HG02678 (cell line): ENCODE results near the gene NAALADL2.
"Not testable (repeated sequence)": the region's sequence is repeated elsewhere in the genome, so short reads cannot be mapped to it uniquely, and the experiment has no call there.

Experiments used
- ATAC-seq: cut with Tn5 transposase; IDR thresholded peaks from one replicate; pipeline ENCODE4 v1.9.1; 2021; ENCODE audit warnings: mild to moderate bottlenecking, moderate library complexity; ENCODE audit not compliant: unreplicated experiment

NAALADL2 gene

GRCh38 chr3:175805825-175806224 is 946.7 kb downstream of the NAALADL2 start:
- no peak for ATAC-seq

- no peak for ATAC-seq
These were observed 948.0 kb downstream of the NAALADL2 start for GRCh38 chr3:175807175-175807574.

GRCh38 chr3:175818811-175819464 is 959.8 kb downstream of the NAALADL2 start:
- no peak for ATAC-seq

GRCh38 chr3:175822766-175823491 is 963.8 kb downstream of the NAALADL2 start:
- not testable (repeated sequence) for ATAC-seq

GRCh38 chr3:175825016-175825580 is 966.0 kb downstream of the NAALADL2 start:
- ATAC-seq: not testable (repeated sequence)

GRCh38 chr3:175826759-175827158 is 967.6 kb downstream of the NAALADL2 start:
- no peak for ATAC-seq

- ATAC-seq: not testable (repeated sequence)
These were observed 970.7 kb downstream of the NAALADL2 start for GRCh38 chr3:175829809-175830208.

GRCh38 chr3:175835763-175836162 is 976.6 kb downstream of the NAALADL2 start:
- ATAC-seq: not testable (repeated sequence)

GRCh38 chr3:175836617-175837016 is 977.5 kb downstream of the NAALADL2 start:
- ATAC-seq: no peak

GRCh38 chr3:175837962-175838361 is 978.8 kb downstream of the NAALADL2 start:
- ATAC-seq: no peak

- ATAC-seq: no peak
These were observed 980.4 kb downstream of the NAALADL2 start for GRCh38 chr3:175839366-175840005.

GRCh38 chr3:175851541-175851940 is 992.4 kb downstream of the NAALADL2 start:
- no peak for ATAC-seq

GRCh38 chr3:175852560-175852959 is 993.4 kb downstream of the NAALADL2 start:
- no peak for ATAC-seq

- no peak for ATAC-seq
These were observed 998.6 kb downstream of the NAALADL2 start for GRCh38 chr3:175857666-175858270.
